Measurements from ENCODE around the gene SLC26A8. TPM values are rescaled to one million over a fixed set of nuclear protein-coding genes. Genes with fewer than 3 reads are reported as not detected.

The SLC26A8 gene
- total RNA-seq, 1 experiment from 2014 or later: not detected

DNA sequence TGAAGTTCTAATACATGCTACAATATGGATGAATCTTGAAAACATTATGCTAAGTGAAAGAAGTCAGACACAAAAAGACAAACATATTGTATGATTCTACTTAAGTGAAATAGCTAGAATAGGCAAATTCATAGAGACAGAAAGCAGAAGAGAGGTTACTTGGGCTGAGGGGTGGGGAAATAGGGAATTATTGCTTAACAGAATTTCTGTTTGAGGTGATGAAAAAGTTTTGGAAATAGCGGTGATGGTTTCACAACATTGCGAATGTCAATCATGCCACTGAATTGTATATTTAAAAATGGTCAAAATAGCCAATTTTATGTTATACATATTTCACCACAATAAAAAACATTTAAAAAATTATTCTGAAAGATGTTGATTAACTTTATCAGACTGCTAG is 6.1 kb downstream of the SLC26A8 start:
- intact Hi-C loops (cut with micrococcal nuclease): no loop called here
- Histone ChIP-seq H3K27ac (ENCODE audit: low read depth, low read length) (no peak overlapping the region), H3K4me2 (ENCODE audit: low read length) (no peak overlapping the region), H3K9me3 (ENCODE audit: control insufficient read depth in 1 of 2, insufficient read depth in 1 of 2, low read depth in 1 of 2, low read length in 2 of 2) (no peaks in the 10 kb centered on the region), H3K27me3 (ENCODE audit: insufficient read depth, low read length) (no peaks in the 10 kb centered on the region), H3K4me3 (replicated peaks in 1 of 2; ENCODE audit: low read depth in 1 of 2, low read length in 2 of 2) (no peak overlapping the region), H4K20me1 (ENCODE audit: insufficient read depth) (no peaks in the 10 kb centered on the region), H3K9me2 (ENCODE audit: insufficient read depth) (no peaks in the 10 kb centered on the region), H3K79me2 (ENCODE audit: insufficient read depth, low read length) (no peaks in the 10 kb centered on the region), H3K36me3 (ENCODE audit: control insufficient read depth in 1 of 2, insufficient read depth in 2 of 2, low read length in 2 of 2) (no peaks in the 10 kb centered on the region), H2AFZ (ENCODE audit: low read depth, low read length, poor library complexity, severe bottlenecking) (no peak overlapping the region), H3K9ac (ENCODE audit: low read length) (no peak overlapping the region), H3K4me1 (ENCODE audit: control insufficient read depth in 1 of 2, insufficient read depth in 2 of 2, low read length in 2 of 2) (no peaks in the 10 kb centered on the region)
- ChIA-PET CTCF (no interaction called here), RAD21 (ENCODE audit: low non-redundant PET in 1 of 2, low total read pairs in 2 of 2, uncharacterized antibody in 2 of 2, unreplicated experiment in 2 of 2) (no interaction called here), POLR2A (interaction anchor here (1.0 kb wide), 1 partner anchor 9 kb away, joined by 3 read pairs; the partner anchor contains the start of gene MAPK14)
- no TSS peak for BruUV-seq (replicated peaks)
- DNase-seq (ENCODE audit: low read depth, low spot score): no peak
- no peak for TF ChIP-seq TCF7L2 (IDR thresholded peaks at IDR 0.05; ENCODE audit: borderline replicate concordance, extremely low read depth, insufficient read depth, insufficient read length)
- ATAC-seq: no peak

GRCh38 chr6:36015666-36016065 is 8.8 kb downstream of the SLC26A8 start:
- ChIA-PET POLR2A (no interaction called here), CTCF (no interaction called here), RAD21 (ENCODE audit: low non-redundant PET in 1 of 2, low total read pairs in 2 of 2, uncharacterized antibody in 2 of 2, unreplicated experiment in 2 of 2) (no interaction called here)
- Histone ChIP-seq H3K36me3 (ENCODE audit: control insufficient read depth in 1 of 2, insufficient read depth in 2 of 2, low read length in 2 of 2) (no peaks in the 10 kb centered on the region), H3K9ac (ENCODE audit: low read length) (no peak overlapping the region), H2AFZ (ENCODE audit: low read depth, low read length, poor library complexity, severe bottlenecking) (no peak overlapping the region), H3K4me3 (replicated peaks in 1 of 2; ENCODE audit: low read depth in 1 of 2, low read length in 2 of 2) (no peak overlapping the region), H3K4me2 (ENCODE audit: low read length) (no peak overlapping the region), H3K9me2 (ENCODE audit: insufficient read depth) (no peaks in the 10 kb centered on the region), H3K27me3 (ENCODE audit: insufficient read depth, low read length) (no peaks in the 10 kb centered on the region), H3K27ac (ENCODE audit: low read depth, low read length) (no peak overlapping the region), H4K20me1 (ENCODE audit: insufficient read depth) (no peaks in the 10 kb centered on the region), H3K79me2 (ENCODE audit: insufficient read depth, low read length) (no peaks in the 10 kb centered on the region), H3K4me1 (ENCODE audit: control insufficient read depth in 1 of 2, insufficient read depth in 2 of 2, low read length in 2 of 2) (no peaks in the 10 kb centered on the region), H3K9me3 (ENCODE audit: control insufficient read depth in 1 of 2, insufficient read depth in 1 of 2, low read depth in 1 of 2, low read length in 2 of 2) (no peaks in the 10 kb centered on the region)
- intact Hi-C loops (cut with micrococcal nuclease): no loop called here
- BruUV-seq (replicated peaks): no TSS peak
- TF ChIP-seq ATF3 (IDR thresholded peaks at IDR 0.05): no peak
- no peak for TF ChIP-seq EZH2phosphoT487 (IDR thresholded peaks at IDR 0.05; ENCODE audit: borderline replicate concordance)
- TF ChIP-seq CTCF (IDR thresholded peaks at IDR 0.05 in 2 of 3, conservative IDR thresholded peaks at IDR 0.05 in 1 of 3; ENCODE audit: borderline replicate concordance in 1 of 3, insufficient read depth in 1 of 3, low read depth in 2 of 3, low read length in 2 of 3): no peak
- TF ChIP-seq SP1 (IDR thresholded peaks at IDR 0.05; ENCODE audit: low read depth): no peak
- TF ChIP-seq TCF7L2 (IDR thresholded peaks at IDR 0.05; ENCODE audit: borderline replicate concordance, extremely low read depth, insufficient read depth, insufficient read length): no peak
- no peak for TF ChIP-seq YY1 (IDR thresholded peaks at IDR 0.05; ENCODE audit: extremely low read depth, insufficient replicate concordance, low read depth, low read length)
- TF ChIP-seq, protein P1, sequence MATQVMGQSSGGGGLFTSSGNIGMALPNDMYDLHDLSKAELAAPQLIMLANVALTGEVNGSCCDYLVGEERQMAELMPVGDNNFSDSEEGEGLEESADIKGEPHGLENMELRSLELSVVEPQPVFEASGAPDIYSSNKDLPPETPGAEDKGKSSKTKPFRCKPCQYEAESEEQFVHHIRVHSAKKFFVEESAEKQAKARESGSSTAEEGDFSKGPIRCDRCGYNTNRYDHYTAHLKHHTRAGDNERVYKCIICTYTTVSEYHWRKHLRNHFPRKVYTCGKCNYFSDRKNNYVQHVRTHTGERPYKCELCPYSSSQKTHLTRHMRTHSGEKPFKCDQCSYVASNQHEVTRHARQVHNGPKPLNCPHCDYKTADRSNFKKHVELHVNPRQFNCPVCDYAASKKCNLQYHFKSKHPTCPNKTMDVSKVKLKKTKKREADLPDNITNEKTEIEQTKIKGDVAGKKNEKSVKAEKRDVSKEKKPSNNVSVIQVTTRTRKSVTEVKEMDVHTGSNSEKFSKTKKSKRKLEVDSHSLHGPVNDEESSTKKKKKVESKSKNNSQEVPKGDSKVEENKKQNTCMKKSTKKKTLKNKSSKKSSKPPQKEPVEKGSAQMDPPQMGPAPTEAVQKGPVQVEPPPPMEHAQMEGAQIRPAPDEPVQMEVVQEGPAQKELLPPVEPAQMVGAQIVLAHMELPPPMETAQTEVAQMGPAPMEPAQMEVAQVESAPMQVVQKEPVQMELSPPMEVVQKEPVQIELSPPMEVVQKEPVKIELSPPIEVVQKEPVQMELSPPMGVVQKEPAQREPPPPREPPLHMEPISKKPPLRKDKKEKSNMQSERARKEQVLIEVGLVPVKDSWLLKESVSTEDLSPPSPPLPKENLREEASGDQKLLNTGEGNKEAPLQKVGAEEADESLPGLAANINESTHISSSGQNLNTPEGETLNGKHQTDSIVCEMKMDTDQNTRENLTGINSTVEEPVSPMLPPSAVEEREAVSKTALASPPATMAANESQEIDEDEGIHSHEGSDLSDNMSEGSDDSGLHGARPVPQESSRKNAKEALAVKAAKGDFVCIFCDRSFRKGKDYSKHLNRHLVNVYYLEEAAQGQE (IDR thresholded peaks at IDR 0.05; ENCODE audit: low read depth): no peak
- no peak for TF ChIP-seq EZH2 (IDR thresholded peaks at IDR 0.05)
- TF ChIP-seq ZNF274 (IDR thresholded peaks at IDR 0.05; ENCODE audit: low read depth, low read length): no peak
- TF ChIP-seq, protein P2, sequence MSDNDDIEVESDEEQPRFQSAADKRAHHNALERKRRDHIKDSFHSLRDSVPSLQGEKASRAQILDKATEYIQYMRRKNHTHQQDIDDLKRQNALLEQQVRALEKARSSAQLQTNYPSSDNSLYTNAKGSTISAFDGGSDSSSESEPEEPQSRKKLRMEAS (IDR thresholded peaks at IDR 0.05): no peak
- no peak for DNase-seq (ENCODE audit: low read depth, low spot score)
- no peak for ATAC-seq

Data from HCT116 (cell line).